Fibroblast of mammary gland (primary cell): ENCODE data around the gene C5orf63.
A peak's percentile ranks its signal among the peaks of the same experiment; 100 is the strongest.
"Not testable (repeated sequence)": the region's sequence is repeated elsewhere in the genome, so short reads cannot be mapped to it uniquely, and the experiment has no call there.

ENCODE experiments used
- DNase-seq: peaks from one replicate; pipeline ENCODE4 v3.0.0-alpha.2; 2010; ENCODE audit warnings: low read depth
- H3K4me3 ChIP-seq: 2 replicates; pipeline ENCODE4 v1.5.1; 2011; ENCODE audit warnings: low read depth, mild to moderate bottlenecking, low read length, moderate library complexity; ENCODE audit not compliant: control insufficient read depth
- TF ChIP-seq, protein P1 (sequence below): conservative IDR thresholded peaks from 2 replicates; pipeline ENCODE4 v1.5.1; 2011; ENCODE audit warnings: low read depth, low read length, inconsistent platforms; ENCODE audit not compliant: control insufficient read depth, insufficient read depth

Gene C5orf63

DNA sequence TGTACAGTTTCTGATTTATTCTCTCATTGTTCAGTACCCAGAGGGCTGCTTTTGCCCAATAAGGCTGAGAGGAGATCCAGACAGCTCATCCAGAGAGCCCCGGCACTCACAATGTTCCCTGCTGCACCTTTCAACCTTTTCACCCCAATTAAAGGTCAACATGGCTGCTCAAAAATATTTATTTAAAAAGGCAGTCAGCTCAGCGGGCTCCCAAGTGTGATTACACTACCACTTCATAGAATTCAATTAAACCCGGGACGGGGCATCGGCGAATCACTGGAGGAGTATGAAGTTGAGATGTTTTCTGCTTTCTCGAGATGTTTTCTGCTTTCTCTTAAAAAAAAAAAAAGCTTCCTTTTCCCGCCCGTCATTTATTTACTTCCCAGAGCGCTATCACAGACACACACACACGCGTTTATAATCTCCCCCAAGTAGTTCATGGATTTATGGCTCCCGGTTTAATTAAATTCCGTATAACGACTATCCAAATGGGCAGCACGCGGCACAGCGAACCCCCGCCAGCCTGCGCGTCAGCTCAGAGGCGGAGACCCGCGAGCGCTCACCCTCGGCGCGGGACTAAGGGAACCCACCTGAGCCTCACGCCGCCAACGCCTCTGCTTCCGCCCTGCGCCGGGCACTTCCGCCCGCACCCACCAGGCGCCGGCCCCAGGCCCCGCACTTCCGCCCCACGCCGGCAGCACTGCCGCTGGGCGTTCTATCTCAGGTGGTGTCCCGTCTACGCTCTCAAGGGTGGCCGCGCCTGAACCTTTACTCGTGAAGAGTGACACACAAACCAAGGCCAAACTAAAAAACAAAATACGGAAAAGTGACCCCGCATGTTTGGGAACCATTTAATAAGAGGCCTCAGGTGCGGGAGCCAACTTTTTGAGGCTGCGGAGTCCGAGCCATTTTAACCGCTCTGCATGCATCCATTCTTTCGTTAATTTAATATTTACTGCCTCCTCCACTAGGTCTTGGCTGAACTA lies at the start of gene C5orf63:
TSS of gene C5orf63 (minus strand) at position 642 of the 986 bp plus-strand sequence. CDS start 14,507 bp downstream, outside the sequence.
- DNase-seq = peak; percentile 29
- H3K4me3 ChIP-seq = peak within 1 kb of the TSS; percentile 71
- TF ChIP-seq, protein P1, sequence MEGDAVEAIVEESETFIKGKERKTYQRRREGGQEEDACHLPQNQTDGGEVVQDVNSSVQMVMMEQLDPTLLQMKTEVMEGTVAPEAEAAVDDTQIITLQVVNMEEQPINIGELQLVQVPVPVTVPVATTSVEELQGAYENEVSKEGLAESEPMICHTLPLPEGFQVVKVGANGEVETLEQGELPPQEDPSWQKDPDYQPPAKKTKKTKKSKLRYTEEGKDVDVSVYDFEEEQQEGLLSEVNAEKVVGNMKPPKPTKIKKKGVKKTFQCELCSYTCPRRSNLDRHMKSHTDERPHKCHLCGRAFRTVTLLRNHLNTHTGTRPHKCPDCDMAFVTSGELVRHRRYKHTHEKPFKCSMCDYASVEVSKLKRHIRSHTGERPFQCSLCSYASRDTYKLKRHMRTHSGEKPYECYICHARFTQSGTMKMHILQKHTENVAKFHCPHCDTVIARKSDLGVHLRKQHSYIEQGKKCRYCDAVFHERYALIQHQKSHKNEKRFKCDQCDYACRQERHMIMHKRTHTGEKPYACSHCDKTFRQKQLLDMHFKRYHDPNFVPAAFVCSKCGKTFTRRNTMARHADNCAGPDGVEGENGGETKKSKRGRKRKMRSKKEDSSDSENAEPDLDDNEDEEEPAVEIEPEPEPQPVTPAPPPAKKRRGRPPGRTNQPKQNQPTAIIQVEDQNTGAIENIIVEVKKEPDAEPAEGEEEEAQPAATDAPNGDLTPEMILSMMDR = no peak

DNA sequence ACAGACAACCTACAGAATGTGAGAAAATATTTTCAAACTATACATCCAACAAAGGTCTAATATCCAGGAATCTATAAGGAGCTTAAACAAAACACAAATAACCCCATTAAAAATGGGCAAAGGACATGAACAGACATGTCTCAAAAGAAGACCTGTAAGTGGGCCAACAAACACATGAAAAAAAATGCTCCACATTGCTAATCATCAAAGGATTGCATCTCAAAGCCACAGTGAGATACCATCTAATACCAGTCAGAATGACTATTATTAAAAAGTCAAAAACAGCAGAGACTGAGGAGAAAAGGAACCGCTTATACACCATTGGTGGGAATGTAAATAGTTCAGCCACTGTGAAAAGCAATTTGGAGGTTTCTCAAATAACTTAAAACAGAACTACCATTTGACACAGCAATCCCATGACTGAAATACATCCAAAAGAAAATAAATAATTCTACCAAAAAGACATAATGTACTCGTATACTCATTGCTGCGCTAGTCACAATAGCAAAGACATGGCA lies 39.1 kb upstream of the C5orf63 start:
- DNase-seq = peak; percentile 61

DNA sequence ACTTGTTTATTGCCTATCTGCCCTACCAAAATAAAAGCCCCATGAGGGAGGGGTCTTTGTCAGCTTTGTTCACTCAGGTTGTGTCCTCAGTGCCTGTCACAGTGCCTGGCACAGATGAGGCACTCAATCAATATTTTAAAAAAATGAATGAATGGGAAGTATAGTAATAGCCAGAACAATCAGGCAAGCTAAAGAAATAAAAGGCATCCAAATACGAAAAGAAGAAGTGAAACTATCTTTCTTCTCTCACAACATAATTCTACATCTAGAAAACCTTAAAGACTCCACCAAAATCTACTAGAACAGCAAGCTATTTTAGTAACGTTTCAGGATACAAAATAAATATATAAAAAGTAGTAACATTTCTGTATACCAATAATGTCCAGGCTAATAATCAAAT lies 37.8 kb upstream of the C5orf63 start:
- no peak for DNase-seq
- TF ChIP-seq, protein P1 = no peak
- no peak overlapping the region for H3K4me3 ChIP-seq

More for the DNA sequence above, 39.1 kb upstream of the C5orf63 start:
- TF ChIP-seq, protein P1 = no peak
- H3K4me3 ChIP-seq = no peak overlapping the region

DNA sequence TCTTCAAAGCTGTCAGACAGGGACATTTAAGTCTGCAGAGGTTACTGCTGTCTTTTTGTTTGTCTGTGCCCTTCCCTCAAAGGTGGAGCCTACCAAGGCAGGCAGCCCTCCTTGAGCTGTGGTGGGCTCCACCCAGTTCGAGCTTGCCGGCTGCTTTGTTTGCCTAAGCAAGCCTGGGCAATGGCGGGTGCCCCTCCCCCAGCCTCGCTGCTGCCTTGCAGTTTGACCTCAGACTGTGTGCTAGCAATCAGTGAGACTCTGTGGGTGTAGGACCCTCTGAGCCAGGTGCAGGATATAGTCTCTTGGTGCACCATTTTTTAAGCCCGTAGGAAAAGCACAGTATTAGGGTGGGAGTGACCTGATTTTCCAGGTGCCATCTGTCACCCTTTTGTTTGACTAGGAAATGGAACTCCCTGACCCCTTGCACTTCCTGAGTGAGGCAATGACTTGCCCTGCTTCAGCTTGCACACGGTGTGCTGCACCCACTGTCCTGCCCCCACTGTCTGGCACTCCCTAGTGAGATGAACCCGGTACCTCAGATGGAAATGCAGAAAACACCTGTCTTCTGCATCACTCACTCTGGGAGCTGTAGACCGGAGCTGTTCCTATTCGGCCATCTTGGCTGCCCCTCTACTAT lies 35.4 kb upstream of the C5orf63 start:
- not testable (repeated sequence) for H3K4me3 ChIP-seq, DNase-seq

DNA sequence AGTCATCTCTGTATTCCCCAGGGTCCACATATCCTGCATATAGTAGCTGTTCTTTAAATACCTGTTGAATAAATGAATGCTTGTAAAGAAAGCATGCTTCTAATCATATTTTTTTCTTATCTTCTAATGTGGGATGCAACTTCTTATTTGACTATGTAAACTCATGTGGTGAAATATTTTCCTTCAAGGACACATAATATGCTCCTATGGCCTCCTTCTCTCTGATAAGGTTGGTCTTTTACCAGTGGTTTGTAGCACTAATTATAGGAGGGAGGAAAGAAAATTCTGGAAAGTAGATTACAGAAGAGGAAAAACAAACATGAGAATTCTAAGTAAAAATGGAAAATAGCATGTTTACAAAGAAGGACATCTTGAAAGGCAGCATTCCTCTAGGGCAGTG lies 28.6 kb upstream of the C5orf63 start:
- DNase-seq = no peak
- TF ChIP-seq, protein P1 = no peak

DNA sequence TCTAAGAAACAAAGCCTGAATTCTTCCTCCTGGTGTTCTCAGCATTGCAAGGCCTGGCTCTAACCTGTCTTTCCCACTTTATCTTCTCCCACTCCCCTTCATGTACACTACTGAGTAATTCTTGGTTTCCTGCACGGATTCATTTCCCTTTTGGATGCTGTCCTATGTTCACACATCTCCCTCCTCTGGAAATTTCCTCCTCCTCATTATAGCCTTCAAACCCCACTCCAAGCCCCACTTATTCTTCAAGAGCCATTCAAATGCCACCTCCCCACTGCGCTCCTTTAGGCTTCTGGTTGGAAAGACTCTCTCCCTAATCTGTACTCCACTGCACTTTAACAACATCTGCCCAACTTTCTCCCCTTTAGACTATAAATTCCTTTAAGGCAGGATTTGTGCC lies 28.2 kb upstream of the C5orf63 start:
- no peak overlapping the region for H3K4me3 ChIP-seq
- no peak for DNase-seq
- TF ChIP-seq, protein P1 = no peak

More for the DNA sequence above, 28.6 kb upstream of the C5orf63 start:
- H3K4me3 ChIP-seq = no peak overlapping the region

DNA sequence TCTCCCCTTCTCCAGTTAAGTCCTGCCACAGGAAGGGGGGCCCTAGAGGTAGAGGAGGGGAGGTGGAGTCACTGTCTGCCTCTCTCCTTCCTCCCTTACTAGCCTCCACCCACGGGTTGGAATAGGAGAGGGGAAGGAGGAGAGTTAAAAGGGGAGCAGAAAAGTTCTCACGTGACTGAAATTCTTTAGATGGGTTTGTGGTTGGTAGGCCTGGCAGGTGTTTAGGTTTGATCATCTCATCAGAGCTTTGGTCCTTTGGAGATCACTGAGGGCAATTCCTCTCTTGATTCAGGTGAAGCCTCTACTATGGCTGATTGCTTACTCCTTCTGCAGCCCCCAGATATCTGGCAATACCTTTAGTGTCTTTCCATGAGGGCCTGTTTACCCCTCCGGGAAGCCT lies 24.9 kb upstream of the C5orf63 start:
- no peak for DNase-seq
- TF ChIP-seq, protein P1 = no peak
- no peak overlapping the region for H3K4me3 ChIP-seq
